GM18868 (cell line): ENCODE results near the gene DOLPP1.
A peak's percentile ranks its signal among the peaks of the same experiment; 100 is the strongest.
"Not testable (repeated sequence)": the region's sequence is repeated elsewhere in the genome, so short reads cannot be mapped to it uniquely, and the experiment has no call there.

ENCODE experiments used
- ATAC-seq: cut with Tn5 transposase; IDR thresholded peaks from one replicate; pipeline ENCODE4 v1.9.1; 2021; ENCODE audit warnings: mild to moderate bottlenecking, moderate library complexity; ENCODE audit not compliant: unreplicated experiment

The DOLPP1 gene

DNA sequence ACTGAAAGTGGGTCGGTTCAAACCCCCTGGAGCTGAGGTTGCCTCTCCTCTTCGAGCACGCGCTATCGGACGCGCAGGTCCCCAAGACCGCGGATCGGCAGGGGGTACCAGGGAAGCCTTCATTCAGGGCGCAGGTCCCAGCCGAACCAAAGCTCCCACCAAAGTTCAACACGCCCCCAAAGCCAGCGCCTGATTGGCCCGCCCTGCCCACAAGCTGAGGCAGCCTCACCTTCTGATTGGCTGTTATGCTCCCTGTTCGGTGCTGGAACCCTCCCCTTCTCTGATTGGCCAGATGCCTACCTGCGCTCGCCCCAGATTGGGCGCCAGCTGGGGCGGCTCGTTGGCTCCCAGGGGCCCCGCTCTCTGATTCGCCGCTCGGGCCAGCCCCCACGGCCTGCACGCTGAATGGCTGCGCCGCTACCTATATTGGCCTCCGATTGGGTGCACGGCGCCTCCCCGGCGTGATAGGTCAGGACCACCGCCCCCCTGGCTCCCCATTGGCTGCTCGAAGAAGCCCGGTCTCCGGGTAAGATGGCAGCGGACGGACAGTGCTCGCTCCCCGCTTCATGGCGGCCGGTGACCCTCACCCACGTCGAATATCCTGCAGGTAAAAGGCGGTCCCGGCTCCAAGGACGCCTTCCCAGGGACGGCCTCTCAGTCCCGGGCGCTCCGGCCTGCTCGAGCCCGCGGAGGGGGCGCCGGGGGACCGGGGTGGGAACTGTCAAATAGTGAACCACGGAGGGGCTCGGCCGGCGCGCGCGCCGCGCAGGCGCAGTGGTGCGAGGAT is at the start of gene DOLPP1:
DOLPP1 (plus strand) TSS at position 511 of the 787 bp plus-strand sequence; CDS start at position 532, 21 bp downstream.
- ATAC-seq: peak; percentile 92

DNA sequence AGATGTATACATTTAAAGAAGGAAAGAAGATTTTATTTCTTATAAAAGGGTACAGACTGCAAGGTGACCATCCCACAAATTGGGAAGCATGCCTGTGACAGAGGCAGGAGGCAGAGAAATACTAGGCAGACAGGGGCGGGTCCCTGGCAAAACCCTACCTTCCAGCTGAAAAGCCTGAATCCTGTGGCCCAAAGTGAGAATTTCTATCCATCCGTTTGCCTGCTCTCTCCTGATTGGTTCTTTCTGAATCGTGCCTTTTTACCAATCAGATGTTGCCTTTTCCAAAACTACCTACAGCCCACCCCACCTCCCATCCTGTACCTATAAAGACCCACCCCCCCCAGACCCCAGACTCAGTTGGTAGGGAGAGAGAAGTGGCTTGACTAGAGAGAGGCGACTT is 49.4 kb upstream of the DOLPP1 start:
- ATAC-seq: no peak

GRCh38 chr9:129032541-129033159 is 48.3 kb upstream of the DOLPP1 start:
- no peak for ATAC-seq

GRCh38 chr9:129033216-129033615 is 47.7 kb upstream of the DOLPP1 start:
- no peak for ATAC-seq

DNA sequence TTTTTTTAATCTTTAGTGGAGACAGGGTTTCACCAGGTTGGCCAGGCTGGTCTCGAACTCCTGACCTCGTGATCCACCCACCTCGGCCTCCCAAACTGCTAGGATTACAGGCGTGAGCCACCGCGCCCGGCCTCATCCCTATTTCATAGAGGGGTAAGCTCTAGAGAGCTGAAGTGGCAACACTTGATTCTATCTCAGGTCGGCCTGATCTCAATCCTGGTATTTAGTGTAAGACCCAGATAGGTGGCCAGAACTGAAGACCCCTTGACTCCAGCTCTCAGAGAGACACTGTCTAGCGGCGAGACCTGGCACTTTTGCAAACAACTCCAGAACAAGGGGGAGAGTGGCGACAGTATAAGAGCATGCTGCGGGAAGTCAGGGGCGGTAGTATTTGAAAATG is 45.1 kb upstream of the DOLPP1 start:
- ATAC-seq: not testable (repeated sequence)

- ATAC-seq: peak; percentile 98
Measured at GRCh38 chr9:129036241-129036922, 44.5 kb upstream of the DOLPP1 start, which contains the start of gene MIGA2. MIGA2 (plus strand) TSS chr9:129036626; CDS start chr9:129040595, 3,969 bp downstream.

DNA sequence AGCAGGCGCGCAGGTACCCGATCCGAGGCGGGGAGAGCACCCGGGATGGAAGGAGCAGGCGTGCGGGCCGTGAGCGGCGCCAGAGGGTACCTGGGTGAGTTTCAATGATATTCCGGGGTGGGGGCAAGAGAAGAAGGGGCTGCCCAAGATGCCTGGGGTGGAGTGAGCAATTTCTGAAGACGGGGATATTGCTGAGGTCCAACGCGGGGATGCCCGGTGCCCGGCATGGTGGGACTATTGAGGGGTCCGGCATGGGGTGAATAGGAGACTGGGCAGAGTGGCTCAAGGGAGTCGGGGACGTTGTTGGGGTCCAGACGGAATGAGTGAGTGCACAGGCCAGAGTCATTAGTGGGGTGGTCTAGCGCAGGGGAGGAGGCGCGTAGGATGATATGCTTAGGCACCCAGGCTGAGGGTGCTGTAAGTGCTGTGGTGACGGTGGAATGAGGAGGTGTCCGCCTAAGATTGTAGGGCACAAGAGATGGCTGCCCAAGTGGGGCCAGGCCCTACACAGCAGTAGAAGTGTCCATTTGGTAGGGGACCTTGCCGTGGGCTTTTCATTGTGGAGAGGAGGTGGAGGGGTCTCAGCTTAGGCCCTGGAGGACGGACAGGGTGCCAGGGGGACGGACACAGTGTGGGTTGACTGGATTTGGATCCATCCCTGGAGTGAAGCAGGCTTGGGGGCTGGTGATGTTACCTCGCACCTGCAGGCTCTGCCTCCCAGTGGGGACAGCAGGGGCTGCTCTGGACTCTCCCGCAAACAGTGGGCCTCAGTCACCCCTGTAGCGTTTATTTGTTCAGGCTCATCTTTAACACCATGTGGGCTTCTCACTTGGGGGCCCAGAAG is 43.8 kb upstream of the DOLPP1 start:
- ATAC-seq: no peak

DNA sequence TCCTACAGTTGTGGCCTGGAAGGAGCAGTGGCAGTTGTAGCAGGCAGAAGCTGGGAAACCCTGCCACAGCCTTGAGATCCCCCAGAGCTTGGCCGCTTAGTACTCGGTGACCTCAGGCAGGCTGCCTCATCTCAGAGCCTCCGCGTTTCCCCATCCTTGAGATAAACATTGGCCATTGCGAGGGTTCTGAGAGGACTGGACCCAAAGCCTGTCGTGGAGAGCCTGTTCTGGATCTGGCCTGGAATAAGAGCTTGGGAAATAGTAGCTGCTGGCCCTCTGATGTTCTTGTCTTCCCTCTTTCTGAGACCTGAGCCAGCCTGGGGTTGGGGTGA is 43.2 kb upstream of the DOLPP1 start:
- ATAC-seq: no peak

DNA sequence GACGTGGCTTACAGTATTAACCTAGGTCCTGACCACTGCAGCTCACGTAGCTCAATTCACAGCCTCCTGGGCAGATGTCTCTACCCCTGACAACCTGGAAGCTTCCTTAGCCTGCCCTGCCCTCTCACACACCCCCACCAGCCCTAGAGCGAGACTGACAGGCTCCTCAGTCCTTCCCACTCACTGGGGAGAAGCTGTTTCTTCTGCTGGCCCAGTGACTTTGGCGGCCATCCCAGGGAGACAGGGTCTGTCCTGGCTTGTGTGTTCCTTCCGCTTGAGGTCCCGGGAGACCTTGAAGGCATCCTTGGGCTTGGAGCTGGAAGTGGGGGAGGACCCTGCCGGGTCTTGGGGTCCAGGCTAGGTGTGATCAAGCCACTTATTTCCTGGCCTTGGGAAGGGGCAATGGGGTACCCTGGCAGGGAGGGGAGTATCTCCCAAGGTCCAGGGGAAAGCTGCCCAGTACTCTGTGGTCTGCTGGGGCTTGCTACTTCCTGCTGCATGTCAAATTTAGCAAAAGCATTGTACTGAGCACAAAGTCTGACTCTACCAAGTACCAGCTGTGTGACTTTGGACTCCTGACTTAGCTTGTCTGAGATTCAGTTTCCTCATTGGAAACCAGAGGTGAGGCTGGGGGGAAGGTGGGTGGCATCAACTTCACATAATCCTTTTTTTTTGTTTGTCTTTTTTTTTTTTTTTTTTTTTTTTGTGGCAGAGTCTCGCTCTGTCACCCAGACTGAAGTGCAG is 42.6 kb upstream of the DOLPP1 start:
- ATAC-seq: no peak

DNA sequence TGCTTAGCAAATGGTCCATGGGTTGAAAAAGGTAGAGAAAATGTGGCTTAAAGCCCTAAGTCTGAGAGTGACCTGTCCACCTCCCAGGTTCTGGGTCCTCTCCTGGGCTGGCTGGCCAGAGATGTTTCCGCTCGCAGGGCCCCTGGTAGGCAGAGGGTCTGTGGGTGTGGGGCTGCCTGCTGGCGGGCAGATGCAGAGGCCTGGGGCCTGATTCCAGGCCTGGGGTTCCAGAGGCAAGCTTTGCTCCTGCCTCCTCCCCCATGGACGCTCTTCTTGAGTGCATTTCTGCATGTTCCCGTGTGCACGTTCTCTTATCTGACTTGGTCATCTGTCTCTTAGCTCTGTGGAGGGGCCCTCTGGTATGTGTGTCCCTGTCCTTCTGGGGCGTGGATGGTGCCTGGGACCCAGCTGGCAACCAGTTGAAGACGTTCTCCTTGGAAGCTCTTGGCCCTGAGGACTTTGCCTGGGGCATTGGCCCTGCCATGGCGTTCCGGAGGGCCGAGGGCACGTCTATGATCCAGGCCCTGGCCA is 40.7 kb upstream of the DOLPP1 start:
- ATAC-seq: no peak

GRCh38 chr9:129042016-129042415 is 38.9 kb upstream of the DOLPP1 start:
- no peak for ATAC-seq

DNA sequence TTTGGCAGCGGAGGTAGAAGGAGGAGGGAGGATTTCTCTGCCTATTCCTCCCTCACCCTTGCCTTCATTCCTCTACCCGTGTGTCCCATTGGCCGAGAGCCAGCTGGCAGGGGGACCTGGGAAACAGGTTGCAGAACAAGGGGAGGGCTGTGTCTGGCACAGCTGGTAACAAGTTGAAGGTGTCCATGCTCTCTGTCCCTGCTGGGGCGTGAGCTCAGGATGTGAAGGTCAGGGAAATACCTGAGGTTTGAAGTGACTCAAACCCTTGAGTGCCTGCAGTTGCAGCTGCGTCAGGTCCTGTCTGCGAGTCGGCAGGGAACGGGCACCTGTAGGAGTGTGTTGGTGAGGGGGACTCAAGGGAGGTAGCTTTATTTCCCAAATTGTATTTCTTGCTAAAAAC is 28.3 kb upstream of the DOLPP1 start:
- no peak for ATAC-seq

DNA sequence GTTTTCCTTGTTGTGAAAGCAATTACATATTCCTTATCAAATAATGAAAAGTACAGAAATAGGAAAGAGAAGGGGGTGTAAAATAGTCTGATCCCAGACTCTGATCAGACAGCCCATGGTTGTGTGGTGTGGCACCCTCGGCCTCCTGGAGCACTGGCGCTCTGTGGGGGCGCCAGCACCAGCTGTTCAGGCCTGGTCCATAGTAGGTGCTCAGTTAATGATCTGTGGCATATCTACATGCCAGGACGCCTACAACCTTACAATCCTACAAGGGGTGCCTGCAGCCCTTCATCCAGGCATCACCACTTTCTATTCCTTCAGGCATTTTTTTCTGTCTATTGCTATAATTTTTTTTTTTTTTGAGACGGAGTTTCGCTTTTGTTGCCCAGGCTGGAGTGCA is 27.9 kb upstream of the DOLPP1 start:
- ATAC-seq: no peak

DNA sequence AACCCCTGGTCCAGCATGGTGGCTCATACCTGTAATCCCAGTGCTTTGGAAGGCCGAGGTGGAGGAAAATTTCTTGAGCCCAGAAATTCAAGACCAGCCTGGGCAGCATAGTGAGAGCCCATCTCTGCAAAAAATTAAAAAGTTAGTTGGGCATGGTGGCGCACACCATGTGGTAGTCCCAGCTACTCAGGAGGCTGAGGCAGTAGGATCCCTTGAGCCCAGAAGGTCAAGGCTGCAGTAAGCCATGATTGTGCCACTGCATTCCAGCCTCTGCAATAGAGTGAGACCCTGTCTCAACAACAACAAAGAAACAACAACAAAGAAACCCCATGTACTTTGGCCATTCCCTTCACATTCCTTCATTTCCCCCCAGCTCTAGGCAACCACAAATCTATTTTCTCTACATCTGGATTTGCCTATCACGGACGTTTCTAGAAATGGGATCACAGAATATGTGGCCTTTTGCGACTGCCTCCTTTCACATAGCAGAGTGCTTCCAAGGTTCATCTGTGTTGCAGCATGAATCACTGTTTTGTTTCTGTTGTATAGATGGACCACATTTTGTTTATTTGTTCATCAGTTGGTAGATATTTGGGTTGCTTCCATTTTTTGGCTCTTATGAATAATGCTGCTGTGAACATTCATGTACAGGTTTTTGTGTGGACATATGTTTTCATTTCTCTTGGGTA is 26.6 kb upstream of the DOLPP1 start:
- ATAC-seq: no peak

DNA sequence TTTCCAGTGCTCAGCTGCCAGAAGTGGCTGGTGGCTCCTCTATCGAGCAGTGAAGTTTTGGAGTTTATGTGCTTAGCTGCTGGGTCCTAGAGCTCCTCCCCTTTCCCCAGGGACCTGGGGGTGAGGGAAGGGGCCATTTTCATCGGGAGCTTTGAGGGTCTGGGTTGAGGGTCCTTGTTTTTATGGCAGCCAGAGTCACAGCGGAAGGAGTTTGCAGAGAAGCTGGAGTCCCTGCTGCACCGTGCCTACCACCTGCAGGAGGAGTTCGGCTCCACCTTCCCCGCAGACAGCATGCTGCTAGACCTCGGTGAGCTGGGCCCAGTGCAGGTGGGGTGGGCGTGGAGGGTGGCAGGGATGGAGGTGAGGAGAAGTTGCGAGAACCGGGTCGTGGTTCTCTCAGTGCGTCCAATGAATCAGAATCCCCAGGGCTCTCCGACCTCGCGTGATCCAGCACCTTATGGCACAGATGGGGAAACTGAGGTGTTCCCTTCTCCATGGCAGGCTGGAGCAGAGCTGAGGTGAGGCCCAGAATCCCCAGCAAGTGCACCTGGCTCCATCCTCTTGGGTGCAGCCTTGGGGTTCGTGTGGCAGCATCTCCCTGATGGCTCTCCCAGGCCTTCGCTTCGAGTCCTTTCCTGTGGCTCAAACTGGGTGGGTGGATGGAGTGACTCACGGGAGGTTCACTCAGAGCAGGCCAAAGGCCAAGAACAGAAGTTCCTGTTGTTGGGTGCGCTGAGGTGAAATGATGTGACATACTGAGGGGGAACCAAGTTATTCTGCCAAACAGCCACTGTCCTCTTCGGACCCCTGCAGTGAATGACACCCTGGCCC is 21.7 kb upstream of the DOLPP1 start:
- ATAC-seq: no peak

GRCh38 chr9:129059796-129060785 is 20.8 kb upstream of the DOLPP1 start:
- ATAC-seq: no peak

DNA sequence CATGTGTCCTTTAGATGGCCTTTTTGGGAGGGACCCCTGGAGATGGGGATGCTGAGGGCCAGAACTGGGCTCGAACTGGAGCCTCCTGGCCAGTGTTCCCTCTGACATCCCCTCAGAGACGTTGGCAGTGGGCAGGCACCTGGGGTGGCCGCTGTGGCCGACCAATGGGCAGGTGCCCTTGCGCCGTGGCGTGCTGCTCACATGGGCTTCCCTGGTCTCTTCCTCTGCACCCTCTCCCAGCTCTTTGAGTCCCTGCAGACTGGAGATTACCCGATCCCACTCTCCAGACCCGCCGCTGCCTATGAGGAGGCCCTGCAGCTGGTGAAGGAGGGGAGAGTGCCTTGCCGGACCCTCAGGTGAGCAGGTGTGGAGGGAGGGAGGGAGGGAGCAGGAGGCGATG is 19.9 kb upstream of the DOLPP1 start:
- no peak for ATAC-seq
